IPS-18a (cell line): ENCODE measurements around the gene MAK.
"Not testable (repeated sequence)": the region's sequence is repeated elsewhere in the genome, so short reads cannot be mapped to it uniquely, and the experiment has no call there.

Experiments used
- H3K27ac ChIP-seq: one replicate; pipeline ENCODE4 v1.5.1; 2013; ENCODE audit warnings: low read length
- H3K27me3 ChIP-seq: one replicate; pipeline ENCODE4 v1.6.1; 2013; ENCODE audit warnings: mild to moderate bottlenecking, low read length; ENCODE audit not compliant: control insufficient read depth, insufficient read depth
- H3K36me3 ChIP-seq: one replicate; pipeline ENCODE4 v1.6.1; 2013; ENCODE audit warnings: low read depth, low read length; ENCODE audit not compliant: control insufficient read depth
- H3K4me1 ChIP-seq: one replicate; pipeline ENCODE4 v1.6.1; 2013; ENCODE audit warnings: low read depth, low read length; ENCODE audit not compliant: control insufficient read depth
- H3K4me3 ChIP-seq: one replicate; pipeline ENCODE4 v1.5.1; 2013; ENCODE audit warnings: low read length
- H3K9ac ChIP-seq: one replicate; pipeline ENCODE4 v1.6.1; 2013; ENCODE audit warnings: mild to moderate bottlenecking, low read length, moderate library complexity
- H3K9me3 ChIP-seq: one replicate; pipeline ENCODE4 v1.6.1; 2013; ENCODE audit warnings: low read depth, low read length; ENCODE audit not compliant: control insufficient read depth

MAK gene

GRCh38 chr6:10742251-10742650 is 96.1 kb downstream of the MAK start:
- H3K9me3 ChIP-seq = no peaks in the 10 kb centered on the region
- no peaks in the 10 kb centered on the region for H3K36me3 ChIP-seq
- no peak overlapping the region for H3K4me3 ChIP-seq
- H3K27me3 ChIP-seq = no peaks in the 10 kb centered on the region
- no peak overlapping the region for H3K27ac ChIP-seq
- no peak overlapping the region for H3K9ac ChIP-seq
- peaks cover 4% of the 10 kb centered on the region for H3K4me1 ChIP-seq

GRCh38 chr6:10741643-10742042 is 96.7 kb downstream of the MAK start:
- H3K9me3 ChIP-seq, H3K36me3 ChIP-seq, H3K4me3 ChIP-seq, H3K9ac ChIP-seq, H3K27ac ChIP-seq, H3K27me3 ChIP-seq, H3K4me1 ChIP-seq: not testable (repeated sequence)

GRCh38 chr6:10740061-10740460 is 98.3 kb downstream of the MAK start:
- Histone ChIP-seq H3K9ac (no peak overlapping the region), H3K27me3 (no peaks in the 10 kb centered on the region), H3K27ac (no peak overlapping the region), H3K9me3 (no peaks in the 10 kb centered on the region), H3K36me3 (no peaks in the 10 kb centered on the region), H3K4me3 (no peak overlapping the region), H3K4me1 (no peaks in the 10 kb centered on the region)

GRCh38 chr6:10736731-10737130 is 101.6 kb downstream of the MAK start:
- no peaks in the 10 kb centered on the region for H3K27me3 ChIP-seq
- no peak overlapping the region for H3K9ac ChIP-seq
- H3K4me3 ChIP-seq = no peak overlapping the region
- peaks cover 5% of the 10 kb centered on the region for H3K36me3 ChIP-seq
- H3K9me3 ChIP-seq = no peaks in the 10 kb centered on the region
- no peak overlapping the region for H3K27ac ChIP-seq
- no peaks in the 10 kb centered on the region for H3K4me1 ChIP-seq

GRCh38 chr6:10733863-10734262 is 104.5 kb downstream of the MAK start:
- H3K9ac ChIP-seq = no peak overlapping the region
- H3K9me3 ChIP-seq = no peaks in the 10 kb centered on the region
- H3K27ac ChIP-seq = no peak overlapping the region
- no peaks in the 10 kb centered on the region for H3K27me3 ChIP-seq
- no peak overlapping the region for H3K4me3 ChIP-seq
- H3K4me1 ChIP-seq = no peaks in the 10 kb centered on the region
- H3K36me3 ChIP-seq = peaks cover 26% of the 10 kb centered on the region

- Histone ChIP-seq H3K4me3 (no peak overlapping the region), H3K36me3 (peaks cover 32% of the 10 kb centered on the region)
These were observed 105.1 kb downstream of the MAK start for GRCh38 chr6:10733151-10733715.

GRCh38 chr6:10730254-10730653 is 108.1 kb downstream of the MAK start:
- H3K9me3 ChIP-seq = no peaks in the 10 kb centered on the region
- H3K4me3 ChIP-seq = no peak overlapping the region
- peaks cover 49% of the 10 kb centered on the region for H3K36me3 ChIP-seq
- no peaks in the 10 kb centered on the region for H3K4me1 ChIP-seq
- no peak overlapping the region for H3K27ac ChIP-seq
- H3K27me3 ChIP-seq = no peaks in the 10 kb centered on the region
- no peak overlapping the region for H3K9ac ChIP-seq

More at GRCh38 chr6:10733151-10733715, 105.1 kb downstream of the MAK start:
- Histone ChIP-seq H3K27ac (no peak overlapping the region), H3K27me3 (no peaks in the 10 kb centered on the region), H3K4me1 (no peaks in the 10 kb centered on the region), H3K9ac (no peak overlapping the region), H3K9me3 (no peaks in the 10 kb centered on the region)

GRCh38 chr6:10725716-10726115 is 112.6 kb downstream of the MAK start:
- H3K9me3 ChIP-seq = no peaks in the 10 kb centered on the region
- H3K9ac ChIP-seq = no peak overlapping the region
- H3K27me3 ChIP-seq = no peaks in the 10 kb centered on the region
- H3K4me1 ChIP-seq = peaks cover 5% of the 10 kb centered on the region
- H3K4me3 ChIP-seq = no peak overlapping the region
- H3K36me3 ChIP-seq = peaks cover 44% of the 10 kb centered on the region
- H3K27ac ChIP-seq = no peak overlapping the region

- H3K4me3 ChIP-seq = no peak overlapping the region
- peaks cover 37% of the 10 kb centered on the region for H3K36me3 ChIP-seq
These were observed 113.3 kb downstream of the MAK start for GRCh38 chr6:10725044-10725443.

GRCh38 chr6:10723567-10723881 is 114.8 kb downstream of the MAK start:
- peaks cover 5% of the 10 kb centered on the region for H3K4me1 ChIP-seq

More at GRCh38 chr6:10725044-10725443, 113.3 kb downstream of the MAK start:
- Histone ChIP-seq H3K9ac (no peak overlapping the region), H3K4me1 (peaks cover 5% of the 10 kb centered on the region), H3K27ac (no peak overlapping the region), H3K9me3 (no peaks in the 10 kb centered on the region), H3K27me3 (no peaks in the 10 kb centered on the region)

GRCh38 chr6:10722820-10723566 is 115.3 kb downstream of the MAK start, which contains the start of gene TMEM14C:
Gene TMEM14C, plus strand, starts transcription at chr6:10723070. Its CDS starts 1,544 bp downstream, at chr6:10724614.
- Histone ChIP-seq H3K9ac (peak within 1 kb of the TSS; percentile 97), H3K27me3 (no peaks in the 10 kb centered on the region), H3K4me1 (peaks cover 5% of the 10 kb centered on the region), H3K4me3 (peak within 1 kb of the TSS; percentile 98), H3K9me3 (no peaks in the 10 kb centered on the region), H3K36me3 (peaks cover 20% of the 10 kb centered on the region), H3K27ac (peak within 1 kb of the TSS; percentile 89)

More at GRCh38 chr6:10723567-10723881, 114.8 kb downstream of the MAK start:
- Histone ChIP-seq H3K4me3 (peak overlapping the region; percentile 98), H3K9ac (peak overlapping the region; percentile 97), H3K9me3 (no peaks in the 10 kb centered on the region), H3K27ac (peak overlapping the region; percentile 89), H3K36me3 (peaks cover 26% of the 10 kb centered on the region), H3K27me3 (no peaks in the 10 kb centered on the region)

- no peak overlapping the region for H3K27ac ChIP-seq
- peaks cover 17% of the 10 kb centered on the region for H3K36me3 ChIP-seq
- H3K9ac ChIP-seq = peak overlapping the region; percentile 29
- peaks cover 5% of the 10 kb centered on the region for H3K4me1 ChIP-seq
- no peaks in the 10 kb centered on the region for H3K9me3 ChIP-seq
- peak overlapping the region; percentile 98 for H3K4me3 ChIP-seq
- no peaks in the 10 kb centered on the region for H3K27me3 ChIP-seq
These were observed 115.8 kb downstream of the MAK start for GRCh38 chr6:10722570-10722819.
